ENCODE results near the gene LARGE2. TPM values are rescaled to one million over a fixed set of nuclear protein-coding genes. Genes with fewer than 3 reads are reported as not detected.

The LARGE2 gene
- total and polyA plus RNA-seq, 10 of the 15 experiments (the other 5 are each of a cell fraction or from before 2014, with no cell fraction given): 0.03 to 0.41 (median 0.19) TPM; not detected in 6

- ChIA-PET RAD21 (ENCODE audit: unreplicated experiment) (interaction anchor here (2.0 kb wide), 1 partner anchor 18 kb away, joined by 5 read pairs; the partner anchor contains the start of gene PEX16), SMC1A (ENCODE audit: uncharacterized antibody, unreplicated experiment) (interaction anchor here (1.3 kb wide), 1 partner anchor 10 kb away, joined by 3 read pairs; no protein-coding TSS in a partner anchor), POLR2A (interaction anchor here (0.5 kb wide), 1 partner anchor 36 kb away, joined by 5 read pairs; no protein-coding TSS in a partner anchor), CTCF (interaction anchor here (1.2 kb wide), 1 partner anchor 54 kb away, joined by 4 read pairs; no protein-coding TSS in a partner anchor)
- Histone ChIP-seq H3K9me3 (replicated peaks; ENCODE audit: control insufficient read depth, insufficient read depth, low read length) (no peaks in the 10 kb centered on the region), H3K27ac (ENCODE audit: control insufficient read depth, insufficient read depth) (no peak overlapping the region), H3K36me3 (ENCODE audit: control insufficient read depth in 2 of 2, insufficient read depth in 2 of 2, low read length in 1 of 2) (no peaks in the 10 kb centered on the region), H3K4me1 (ENCODE audit: control insufficient read depth, insufficient read depth, low read length) (no peaks in the 10 kb centered on the region), H3K27me3 (replicated peaks in 1 of 2; ENCODE audit: control insufficient read depth in 2 of 2, insufficient read depth in 2 of 2, low read length in 1 of 2) (peaks cover 3 to 10% of the 10 kb centered on the region in 2 experiments; a peak in 3 of 4 replicates), H4K20me1 (ENCODE audit: control insufficient read depth, insufficient read depth) (no peaks in the 10 kb centered on the region; the same call in 1 of the 2 replicates), H3K9ac (ENCODE audit: control insufficient read depth, insufficient read depth, low read length) (no peak overlapping the region), H3K79me2 (ENCODE audit: control insufficient read depth, insufficient read depth, low read length) (no peaks in the 10 kb centered on the region), H2AFZ (ENCODE audit: control insufficient read depth, low read depth, low read length) (no peak overlapping the region), H3K4me2 (ENCODE audit: control insufficient read depth, insufficient read depth) (peak overlapping the region; percentile 48), H3K4me3 (no peak overlapping the region)
- in situ Hi-C loops (cut with MboI): no loop called here
- FAIRE-seq (no peak), DNase-seq (ENCODE audit: low read depth, low spot score) (no peak), ATAC-seq (peak; percentile 80)
- BruUV-seq (replicated peaks): no TSS peak
- WGBS (ENCODE audit: insufficient coverage, insufficient replicate concordance, low lambda C conversion rate, missing lambda C conversion rate): 7% methylated on average over 20 of the region's 62 CpGs
- intact Hi-C loops (cut with micrococcal nuclease; ENCODE audit: unreplicated experiment): no loop called here
- TF ChIP-seq JUND (IDR thresholded peaks at IDR 0.05; ENCODE audit: low read depth, low read length): peak; percentile 84
- TF ChIP-seq KLF5 (IDR thresholded peaks at IDR 0.05; ENCODE audit: partially characterized antibody): peak; percentile 95
- no peak for TF ChIP-seq NBN (IDR thresholded peaks at IDR 0.05)
- peak; percentile 77 for TF ChIP-seq SREBF1 (IDR thresholded peaks at IDR 0.05; ENCODE audit: low read length)
- no peak for TF ChIP-seq CUX1 (IDR thresholded peaks at IDR 0.05; ENCODE audit: insufficient replicate concordance, low read depth, low read length)
- TF ChIP-seq NFYB (IDR thresholded peaks at IDR 0.05; ENCODE audit: insufficient read depth, low read depth, low read length): no peak
- peak; percentile 67 to 95 for TF ChIP-seq BHLHE40 (IDR thresholded peaks at IDR 0.05; ENCODE audit: borderline replicate concordance in 1 of 2, low read depth in 2 of 2, low read length in 1 of 2)
- TF ChIP-seq CHD1 (IDR thresholded peaks at IDR 0.05; ENCODE audit: low read depth, low read length): peak; percentile 94; the same call in 1 of the 2 replicates
- TF ChIP-seq SKIL (IDR thresholded peaks at IDR 0.05; ENCODE audit: low read depth, poor library complexity, severe bottlenecking): no peak
- TF ChIP-seq E4F1 (IDR thresholded peaks at IDR 0.05; ENCODE audit: borderline replicate concordance, partially characterized antibody): no peak
- no peak for TF ChIP-seq YY1 (IDR thresholded peaks at IDR 0.05; ENCODE audit: low read depth, low read length)
Measured at GRCh38 chr11:45899448-45900174, 22.8 kb upstream of the LARGE2 start.

Measured in GM12878 (cell line).